ENCODE data around the gene JAGN1.
"Not testable (repeated sequence)": the region's sequence is repeated elsewhere in the genome, so short reads cannot be mapped to it uniquely, and the experiment has no call there.

GRCh38 chr3:9851383-9851782 lies 39.0 kb upstream of the JAGN1 start:
- not testable (repeated sequence) for TF ChIP-seq FOXO4 (CRISPR knock-in tag; IDR thresholded peaks at IDR 0.05); ZKSCAN1 (IDR thresholded peaks at IDR 0.05; ENCODE audit: low read depth, low read length); ZNF232 (CRISPR knock-in tag; IDR thresholded peaks at IDR 0.05); MGA (IDR thresholded peaks at IDR 0.05); MXI1 (IDR thresholded peaks at IDR 0.05; ENCODE audit: low read depth, low read length); ZNF644 (tag; IDR thresholded peaks at IDR 0.05; ENCODE audit: low read depth); ZBTB49 (CRISPR knock-in tag; IDR thresholded peaks at IDR 0.05; ENCODE audit: borderline replicate concordance); POLR2A (conservative IDR thresholded peaks at IDR 0.05); TBP (optimal IDR thresholded peaks at IDR 0.05; ENCODE audit: low read depth, low read length); PPARD (CRISPR knock-in tag; IDR thresholded peaks at IDR 0.05); HDAC6 (IDR thresholded peaks at IDR 0.05; ENCODE audit: low read depth, low read length); MAX (CRISPR knock-in tag; IDR thresholded peaks at IDR 0.05); CREB1 (IDR thresholded peaks at IDR 0.05); CREB1 (CRISPR knock-in tag; IDR thresholded peaks at IDR 0.05); ETV5 (CRISPR knock-in tag; IDR thresholded peaks at IDR 0.05; ENCODE audit: low read depth)

All from K562 (cell line).